GM23248 (cell line): Measurements from ENCODE around the gene TNFAIP3.

Experiments
- EZH2 ChIP-seq: fragments of 200-600 bp; sonication (generic); IDR thresholded peaks from 2 replicates; pipeline ENCODE4 v1.6.1; 2018; ENCODE audit warnings: antibody characterized with exemption, mild to moderate bottlenecking; ENCODE audit not compliant: insufficient read depth, poor library complexity, severe bottlenecking
- EZH2phosphoT487 ChIP-seq: fragments of 200-600 bp; sonication (generic); IDR thresholded peaks from 2 replicates; pipeline ENCODE4 v1.6.1; 2018; ENCODE audit warnings: antibody characterized with exemption, moderate library complexity, mild to moderate bottlenecking, low read depth; ENCODE audit not compliant: insufficient read depth

DNA sequence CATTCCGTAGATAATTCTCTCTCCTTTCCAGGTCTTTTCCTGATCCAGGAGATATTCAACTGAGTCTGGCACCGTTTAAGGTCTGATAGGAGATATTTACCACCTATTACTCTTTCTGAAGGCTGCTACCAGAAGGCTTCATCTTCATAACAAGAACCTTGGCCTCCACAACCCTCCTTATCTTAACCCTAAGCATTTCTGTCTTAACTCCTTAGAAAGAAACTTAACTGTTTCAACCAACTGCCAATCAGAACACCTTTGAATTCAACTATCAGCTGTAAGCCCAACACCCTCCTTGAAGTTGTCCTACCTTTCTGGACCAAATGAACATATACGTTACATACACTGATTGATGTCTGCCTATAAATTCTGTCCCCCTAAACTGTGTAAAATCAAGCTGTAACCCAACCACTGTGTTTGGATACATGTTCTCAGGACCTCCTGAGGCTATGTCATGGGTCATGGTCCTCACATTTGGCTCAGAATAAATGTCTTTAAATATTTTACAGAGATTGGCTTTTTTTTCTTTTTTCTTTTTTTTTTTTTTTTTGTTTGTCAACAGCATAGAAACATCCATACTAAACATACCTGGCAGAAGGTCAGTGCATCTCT is 6.6 kb upstream of the TNFAIP3 start:
- no peak for TF ChIP-seq EZH2
- no peak for TF ChIP-seq EZH2phosphoT487
